HCT116 (cell line): Measurements from ENCODE around the gene ADORA1. TPM values are rescaled to one million over a fixed set of nuclear protein-coding genes. Genes with fewer than 3 reads are reported as not detected.

Experiments used
- ATAC-seq: fragments of 200-7000 bp; cut with Tn5 transposase; 2 replicates; pipeline ENCODE4 v1.9.1; 2020; ENCODE audit warnings: mild to moderate bottlenecking, moderate library complexity
- BruUV-seq: library from RNA; stranded (reverse); fragments of 400-500 nt; replicated peaks from 2 replicates; lab custom pipeline; 2021; lab: Mats Ljungman, UMichigan
- CTCF ChIA-PET: fragments of 300-600 bp; sonication (Branson Sonifier 250); formaldehyde crosslinking; loops from one replicate; lab custom pipeline; 2021; ENCODE audit warnings: antibody characterized with exemption; lab: Charles Lee
- POLR2A ChIA-PET: fragments of 300-600, 350-600 bp; sonication (Branson Sonifier 250); formaldehyde crosslinking; loops from one replicate; lab custom pipeline; 2021; ENCODE audit warnings: antibody characterized with exemption; lab: Charles Lee
- RAD21 ChIA-PET, 2 experiments: fragments of 300-600 bp; sonication (Branson Sonifier 250); formaldehyde crosslinking; loops; one replicate each; lab custom pipeline; 2023; ENCODE audit warnings: low total read pairs in 2 of 2; ENCODE audit not compliant: uncharacterized antibody in 2 of 2, unreplicated experiment in 2 of 2, low non-redundant PET in 1 of 2; lab: Charles Lee
- DNase-seq: peaks from one replicate; pipeline ENCODE4 v3.0.0-alpha.2; 2010; ENCODE audit warnings: low read depth, low spot score
- H2AFZ ChIP-seq: fragments of 200-600 bp; shearing (Covaris generic), sonication (generic); 2 replicates; pipeline ENCODE4 v1.6.1; 2017; ENCODE audit warnings: low read depth, mixed run types, mixed read lengths, antibody characterized with exemption, low read length; ENCODE audit not compliant: poor library complexity, severe bottlenecking
- H3K27ac ChIP-seq: 2 replicates; pipeline ENCODE4 v1.5.1; 2012; ENCODE audit warnings: low read depth, low read length
- H3K27me3 ChIP-seq: fragments of 200-600 bp; sonication (generic); 2 replicates; pipeline ENCODE4 v1.6.1; 2016; ENCODE audit warnings: mixed run types, low read length, mixed read lengths; ENCODE audit not compliant: insufficient read depth
- H3K36me3 ChIP-seq, 2 experiments: fragments of 200-500 bp in 1 of 2; fragments of 200-600 bp in 1 of 2; sonication (Bioruptor generic) in 1 of 2; sonication (generic) in 1 of 2; 2 replicates each; pipeline versions ENCODE4 v1.5.1 to v1.6.1; 2014 to 2016; ENCODE audit warnings: low read length in 2 of 2, inconsistent platforms in 1 of 2, mixed read lengths in 1 of 2, mixed run types in 1 of 2; ENCODE audit not compliant: insufficient read depth in 2 of 2, control insufficient read depth in 1 of 2
- H3K4me1 ChIP-seq, 2 experiments: fragments of 200-600 bp in 1 of 2; sonication (generic) in 1 of 2; 2 replicates each; pipeline versions ENCODE4 v1.5.1 to v1.6.1; 2012 to 2017; ENCODE audit warnings: low read length in 2 of 2, inconsistent platforms in 1 of 2, mild to moderate bottlenecking in 1 of 2, mixed read lengths in 1 of 2, mixed run types in 1 of 2, moderate library complexity in 1 of 2; ENCODE audit not compliant: insufficient read depth in 2 of 2, control insufficient read depth in 1 of 2
- H3K4me2 ChIP-seq: fragments of 200-600 bp; sonication (generic); 2 replicates; pipeline ENCODE4 v1.6.1; 2017; ENCODE audit warnings: mixed run types, low read length, mixed read lengths
- H3K4me3 ChIP-seq, 2 experiments: fragments of 200-600 bp in 1 of 2; sonication (generic) in 1 of 2; replicated peaks in 1 of 2; 2 replicates each; pipeline ENCODE4 v1.5.1; 2011 to 2016; ENCODE audit warnings: low read length in 2 of 2, control low read depth in 1 of 2, low read depth in 1 of 2, mild to moderate bottlenecking in 1 of 2, mixed read lengths in 1 of 2, mixed run types in 1 of 2
- H3K79me2 ChIP-seq: fragments of 200-600 bp; sonication (generic); 2 replicates; pipeline ENCODE4 v1.6.1; 2017; ENCODE audit warnings: mild to moderate bottlenecking, mixed run types, low read length, moderate library complexity, mixed read lengths; ENCODE audit not compliant: insufficient read depth
- H3K9ac ChIP-seq: fragments of 200-600 bp; sonication (generic); 2 replicates; pipeline ENCODE4 v1.6.1; 2016; ENCODE audit warnings: low read length, mixed read lengths
- H3K9me2 ChIP-seq: fragments of 200-600 bp; sonication (generic), shearing (Covaris generic); 2 replicates; pipeline ENCODE4 v1.6.1; 2017; ENCODE audit warnings: mixed run types, mild to moderate bottlenecking, moderate library complexity; ENCODE audit not compliant: insufficient read depth
- H3K9me3 ChIP-seq, 2 experiments: fragments of 200-500 bp in 1 of 2; fragments of 200-600 bp in 1 of 2; sonication (Bioruptor generic) in 1 of 2; sonication (generic) in 1 of 2; 2 replicates each; pipeline ENCODE4 v1.6.1; 2014 to 2017; ENCODE audit warnings: low read length in 2 of 2, mixed read lengths in 2 of 2, inconsistent platforms in 1 of 2, low read depth in 1 of 2, mild to moderate bottlenecking in 1 of 2, mixed run types in 1 of 2, moderate library complexity in 1 of 2; ENCODE audit not compliant: control insufficient read depth in 1 of 2, insufficient read depth in 1 of 2
- H4K20me1 ChIP-seq: fragments of 200-600 bp; sonication (generic), shearing (Covaris generic); 2 replicates; pipeline ENCODE4 v1.6.1; 2017; ENCODE audit warnings: mixed run types, mild to moderate bottlenecking, moderate library complexity; ENCODE audit not compliant: insufficient read depth
- CBX3 ChIP-seq: IDR thresholded peaks from 2 replicates; pipeline ENCODE4 v1.6.1; 2012; ENCODE audit warnings: low read depth
- CEBPB ChIP-seq: IDR thresholded peaks from 2 replicates; pipeline ENCODE4 v1.6.1; 2012; ENCODE audit warnings: low read depth
- EGR1 ChIP-seq: IDR thresholded peaks from 2 replicates; pipeline ENCODE4 v1.6.1; 2012; ENCODE audit warnings: low read depth
- ELF1 ChIP-seq: IDR thresholded peaks from 2 replicates; pipeline ENCODE4 v1.6.1; 2012; ENCODE audit warnings: low read depth, borderline replicate concordance
- EZH2phosphoT487 ChIP-seq: fragments of 200-600 bp; IDR thresholded peaks from 2 replicates; pipeline ENCODE4 v1.6.1; 2018; ENCODE audit warnings: antibody characterized with exemption, borderline replicate concordance
- FOSL1 ChIP-seq: IDR thresholded peaks from 2 replicates; pipeline ENCODE4 v1.6.1; 2012; ENCODE audit warnings: low read depth
- JUND ChIP-seq: IDR thresholded peaks from 2 replicates; pipeline ENCODE4 v1.6.1; 2012
- POLR2A ChIP-seq: IDR thresholded peaks from 2 replicates; pipeline ENCODE4 v1.7.0; 2011; ENCODE audit warnings: borderline replicate concordance; ENCODE audit not compliant: insufficient read depth, insufficient read length; ENCODE audit errors: extremely low read depth
- POLR2AphosphoS5 ChIP-seq: IDR thresholded peaks from 2 replicates; pipeline ENCODE4 v1.6.1; 2011; ENCODE audit warnings: mild to moderate bottlenecking, low read depth, low read length, moderate library complexity
- RAD21 ChIP-seq: IDR thresholded peaks from 2 replicates; pipeline ENCODE4 v1.6.1; 2012; ENCODE audit warnings: low read depth, mild to moderate bottlenecking
- SIN3A ChIP-seq: IDR thresholded peaks from 2 replicates; pipeline ENCODE4 v1.6.1; 2012; ENCODE audit warnings: low read depth
- SRF ChIP-seq: IDR thresholded peaks from 2 replicates; pipeline ENCODE4 v1.6.1; 2012; ENCODE audit warnings: low read depth
- YY1 ChIP-seq: IDR thresholded peaks from 2 replicates; pipeline ENCODE4 v1.6.1; 2011; ENCODE audit warnings: low read length, low read depth, moderate library complexity, mild to moderate bottlenecking; ENCODE audit not compliant: insufficient replicate concordance; ENCODE audit errors: extremely low read depth
- ZNF274 ChIP-seq: fragments of 200-500 bp; sonication (Bioruptor generic); IDR thresholded peaks from 2 replicates; pipeline ENCODE4 v1.6.1; 2014; ENCODE audit warnings: mild to moderate bottlenecking, low read depth, low read length, inconsistent platforms
- intact Hi-C: fragments of 100-400 bp; cut with micrococcal nuclease; formaldehyde crosslinking; loops from 2 replicates; pipeline ENCODE4 v1.10.0; 2022
- total RNA-seq: library from RNA; stranded (reverse); gene quantifications from one replicate; pipeline ENCODE4 v1.2.1, GENCODE V29; 2021; ENCODE audit not compliant: unreplicated experiment
- TF ChIP-seq, protein P1 (sequence below): IDR thresholded peaks from 2 replicates; pipeline ENCODE4 v1.6.1; 2011; ENCODE audit warnings: mild to moderate bottlenecking, low read length, moderate library complexity; ENCODE audit not compliant: insufficient replicate concordance; ENCODE audit errors: extremely low read depth
- TF ChIP-seq, protein P2 (sequence below): IDR thresholded peaks from 2 replicates; pipeline ENCODE4 v1.6.1; 2012
- TF ChIP-seq, protein P3 (sequence below): IDR thresholded peaks from 2 replicates; pipeline ENCODE4 v1.6.1; 2012; ENCODE audit warnings: low read depth
- TF ChIP-seq, protein P4 (sequence below), 3 experiments: fragments of 200-600 bp in 1 of 3; sonication (generic) in 1 of 3; IDR thresholded peaks in 2 of 3; conservative IDR thresholded peaks in 1 of 3; 2 replicates each; pipeline ENCODE4 v1.5.1; 2012 to 2017; ENCODE audit warnings: low read depth in 2 of 3, low read length in 2 of 3, antibody characterized with exemption in 1 of 3, borderline replicate concordance in 1 of 3, control low read depth in 1 of 3, mild to moderate bottlenecking in 1 of 3, mixed read lengths in 1 of 3, mixed run types in 1 of 3, moderate library complexity in 1 of 3; ENCODE audit not compliant: insufficient read depth in 1 of 3

The ADORA1 gene
- total RNA-seq, 1 experiment from 2014 or later = 2.8 TPM

DNA sequence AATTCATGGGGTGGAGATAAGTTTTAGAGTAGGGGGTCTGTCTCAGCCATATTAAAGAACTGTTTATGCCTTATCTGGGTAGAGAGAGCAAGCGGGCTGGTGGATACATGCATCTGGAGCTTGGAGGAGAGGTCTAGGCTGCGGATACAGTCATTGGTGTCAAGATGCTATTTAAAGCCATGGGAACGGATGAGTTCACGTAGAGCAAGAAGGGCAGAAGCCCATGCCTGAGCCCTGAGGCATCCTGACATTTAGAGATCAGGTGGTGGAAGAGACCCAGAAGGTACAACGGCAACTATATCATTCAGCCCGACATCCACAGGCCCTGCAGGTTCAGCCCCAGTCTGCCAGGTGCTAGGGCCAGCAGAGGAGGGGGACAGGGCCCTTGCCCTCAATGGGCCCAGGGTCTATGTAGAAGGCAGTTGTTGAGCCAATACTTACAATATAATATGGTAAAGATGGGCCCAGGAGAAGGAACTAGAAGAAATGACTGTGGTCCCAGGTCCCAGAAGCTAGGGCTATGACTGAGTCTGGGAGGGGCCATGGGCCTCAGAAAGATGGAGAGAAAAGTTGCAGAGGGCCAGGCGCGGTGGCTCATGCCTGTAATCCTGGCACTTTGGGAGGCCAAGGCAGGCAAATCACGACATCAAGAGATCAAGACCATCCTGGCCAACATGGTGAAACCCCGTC lies 74.1 kb downstream of the ADORA1 start:
- CTCF ChIA-PET = no interaction called here
- TF ChIP-seq, protein P1, sequence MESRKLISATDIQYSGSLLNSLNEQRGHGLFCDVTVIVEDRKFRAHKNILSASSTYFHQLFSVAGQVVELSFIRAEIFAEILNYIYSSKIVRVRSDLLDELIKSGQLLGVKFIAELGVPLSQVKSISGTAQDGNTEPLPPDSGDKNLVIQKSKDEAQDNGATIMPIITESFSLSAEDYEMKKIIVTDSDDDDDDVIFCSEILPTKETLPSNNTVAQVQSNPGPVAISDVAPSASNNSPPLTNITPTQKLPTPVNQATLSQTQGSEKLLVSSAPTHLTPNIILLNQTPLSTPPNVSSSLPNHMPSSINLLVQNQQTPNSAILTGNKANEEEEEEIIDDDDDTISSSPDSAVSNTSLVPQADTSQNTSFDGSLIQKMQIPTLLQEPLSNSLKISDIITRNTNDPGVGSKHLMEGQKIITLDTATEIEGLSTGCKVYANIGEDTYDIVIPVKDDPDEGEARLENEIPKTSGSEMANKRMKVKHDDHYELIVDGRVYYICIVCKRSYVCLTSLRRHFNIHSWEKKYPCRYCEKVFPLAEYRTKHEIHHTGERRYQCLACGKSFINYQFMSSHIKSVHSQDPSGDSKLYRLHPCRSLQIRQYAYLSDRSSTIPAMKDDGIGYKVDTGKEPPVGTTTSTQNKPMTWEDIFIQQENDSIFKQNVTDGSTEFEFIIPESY = no peak
- TF ChIP-seq CBX3 = no peak
- TF ChIP-seq SIN3A = no peak
- TF ChIP-seq EGR1 = no peak
- TF ChIP-seq POLR2A = no peak
- TF ChIP-seq SRF = no peak
- TF ChIP-seq ELF1 = no peak
- TF ChIP-seq ZNF274 = no peak
- TF ChIP-seq POLR2AphosphoS5 = no peak
- TF ChIP-seq, protein P2, sequence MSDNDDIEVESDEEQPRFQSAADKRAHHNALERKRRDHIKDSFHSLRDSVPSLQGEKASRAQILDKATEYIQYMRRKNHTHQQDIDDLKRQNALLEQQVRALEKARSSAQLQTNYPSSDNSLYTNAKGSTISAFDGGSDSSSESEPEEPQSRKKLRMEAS = no peak
- TF ChIP-seq, protein P3, sequence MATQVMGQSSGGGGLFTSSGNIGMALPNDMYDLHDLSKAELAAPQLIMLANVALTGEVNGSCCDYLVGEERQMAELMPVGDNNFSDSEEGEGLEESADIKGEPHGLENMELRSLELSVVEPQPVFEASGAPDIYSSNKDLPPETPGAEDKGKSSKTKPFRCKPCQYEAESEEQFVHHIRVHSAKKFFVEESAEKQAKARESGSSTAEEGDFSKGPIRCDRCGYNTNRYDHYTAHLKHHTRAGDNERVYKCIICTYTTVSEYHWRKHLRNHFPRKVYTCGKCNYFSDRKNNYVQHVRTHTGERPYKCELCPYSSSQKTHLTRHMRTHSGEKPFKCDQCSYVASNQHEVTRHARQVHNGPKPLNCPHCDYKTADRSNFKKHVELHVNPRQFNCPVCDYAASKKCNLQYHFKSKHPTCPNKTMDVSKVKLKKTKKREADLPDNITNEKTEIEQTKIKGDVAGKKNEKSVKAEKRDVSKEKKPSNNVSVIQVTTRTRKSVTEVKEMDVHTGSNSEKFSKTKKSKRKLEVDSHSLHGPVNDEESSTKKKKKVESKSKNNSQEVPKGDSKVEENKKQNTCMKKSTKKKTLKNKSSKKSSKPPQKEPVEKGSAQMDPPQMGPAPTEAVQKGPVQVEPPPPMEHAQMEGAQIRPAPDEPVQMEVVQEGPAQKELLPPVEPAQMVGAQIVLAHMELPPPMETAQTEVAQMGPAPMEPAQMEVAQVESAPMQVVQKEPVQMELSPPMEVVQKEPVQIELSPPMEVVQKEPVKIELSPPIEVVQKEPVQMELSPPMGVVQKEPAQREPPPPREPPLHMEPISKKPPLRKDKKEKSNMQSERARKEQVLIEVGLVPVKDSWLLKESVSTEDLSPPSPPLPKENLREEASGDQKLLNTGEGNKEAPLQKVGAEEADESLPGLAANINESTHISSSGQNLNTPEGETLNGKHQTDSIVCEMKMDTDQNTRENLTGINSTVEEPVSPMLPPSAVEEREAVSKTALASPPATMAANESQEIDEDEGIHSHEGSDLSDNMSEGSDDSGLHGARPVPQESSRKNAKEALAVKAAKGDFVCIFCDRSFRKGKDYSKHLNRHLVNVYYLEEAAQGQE = no peak
- TF ChIP-seq YY1 = no peak
- TF ChIP-seq, protein P4, sequence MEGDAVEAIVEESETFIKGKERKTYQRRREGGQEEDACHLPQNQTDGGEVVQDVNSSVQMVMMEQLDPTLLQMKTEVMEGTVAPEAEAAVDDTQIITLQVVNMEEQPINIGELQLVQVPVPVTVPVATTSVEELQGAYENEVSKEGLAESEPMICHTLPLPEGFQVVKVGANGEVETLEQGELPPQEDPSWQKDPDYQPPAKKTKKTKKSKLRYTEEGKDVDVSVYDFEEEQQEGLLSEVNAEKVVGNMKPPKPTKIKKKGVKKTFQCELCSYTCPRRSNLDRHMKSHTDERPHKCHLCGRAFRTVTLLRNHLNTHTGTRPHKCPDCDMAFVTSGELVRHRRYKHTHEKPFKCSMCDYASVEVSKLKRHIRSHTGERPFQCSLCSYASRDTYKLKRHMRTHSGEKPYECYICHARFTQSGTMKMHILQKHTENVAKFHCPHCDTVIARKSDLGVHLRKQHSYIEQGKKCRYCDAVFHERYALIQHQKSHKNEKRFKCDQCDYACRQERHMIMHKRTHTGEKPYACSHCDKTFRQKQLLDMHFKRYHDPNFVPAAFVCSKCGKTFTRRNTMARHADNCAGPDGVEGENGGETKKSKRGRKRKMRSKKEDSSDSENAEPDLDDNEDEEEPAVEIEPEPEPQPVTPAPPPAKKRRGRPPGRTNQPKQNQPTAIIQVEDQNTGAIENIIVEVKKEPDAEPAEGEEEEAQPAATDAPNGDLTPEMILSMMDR (IDR thresholded peaks at IDR 0.05 in 2 of 3, conservative IDR thresholded peaks at IDR 0.05 in 1 of 3; ENCODE audit: borderline replicate concordance in 1 of 3, insufficient read depth in 1 of 3, low read depth in 2 of 3, low read length in 2 of 3) = no peak
- TF ChIP-seq RAD21 = no peak
- TF ChIP-seq EZH2phosphoT487 = no peak
- TF ChIP-seq JUND = no peak
- no peak for TF ChIP-seq FOSL1
- no peak for TF ChIP-seq CEBPB
- TF ChIP-seq, all 23 proteins: peak for 0
- ATAC-seq = no peak
- RAD21 ChIA-PET = no interaction called here
- no peak overlapping the region for H3K9ac ChIP-seq
- H3K36me3 ChIP-seq = no peaks in the 10 kb centered on the region
- no peak overlapping the region for H3K4me2 ChIP-seq
- no peaks in the 10 kb centered on the region for H3K9me2 ChIP-seq
- H3K27me3 ChIP-seq = no peaks in the 10 kb centered on the region
- no peak for DNase-seq
- no peaks in the 10 kb centered on the region for H3K9me3 ChIP-seq
- H3K79me2 ChIP-seq = no peaks in the 10 kb centered on the region
- BruUV-seq = no TSS peak
- intact Hi-C loops = no loop called here
- peaks cover 0 to 10% of the 10 kb centered on the region in 2 experiments; a peak in 2 of 4 replicates for H3K4me1 ChIP-seq
- H4K20me1 ChIP-seq = no peaks in the 10 kb centered on the region
- POLR2A ChIA-PET = interaction anchor here (0.6 kb wide), 1 partner anchor 15 kb away, joined by 3 read pairs; no protein-coding TSS in a partner anchor
- no peak overlapping the region for H3K4me3 ChIP-seq
- H3K27ac ChIP-seq = no peak overlapping the region
- no peak overlapping the region for H2AFZ ChIP-seq
